Aorta (tissue), 5 donors: ENCODE results near the gene SORBS1. TPM values are rescaled to one million over a fixed set of nuclear protein-coding genes. Genes with fewer than 3 reads are reported as not detected.

Experiments used
- ATAC-seq: fragments of 200-7000 bp; cut with Tn5 transposase; one replicate; pipeline ENCODE4 v1.9.1; 2022; ENCODE audit warnings: moderate library complexity; ENCODE audit not compliant: low FRiP score
- DNase-seq, 2 donors: peaks; one replicate each; pipeline ENCODE4 v3.0.0-alpha.2; 2020
- H3K27ac ChIP-seq, 2 donors: one replicate each; pipeline ENCODE4 v1.5.1; 2013; ENCODE audit warnings: low read length in 2 of 2, mild to moderate bottlenecking in 2 of 2, moderate library complexity in 2 of 2, control low read depth in 1 of 2, inconsistent platforms in 1 of 2, low read depth in 1 of 2
- H3K27me3 ChIP-seq, 2 donors: one replicate each; pipeline ENCODE4 v1.6.1; 2013; ENCODE audit warnings: control low read depth in 1 of 2, low read length in 1 of 2, mild to moderate bottlenecking in 1 of 2, moderate library complexity in 1 of 2; ENCODE audit not compliant: insufficient read depth in 2 of 2, control insufficient read depth in 1 of 2
- H3K36me3 ChIP-seq, 2 donors: one replicate each; pipeline ENCODE4 v1.6.1; 2013; ENCODE audit warnings: control low read depth in 1 of 2, low read length in 1 of 2, mild to moderate bottlenecking in 1 of 2; ENCODE audit not compliant: insufficient read depth in 2 of 2, control insufficient read depth in 1 of 2
- H3K4me1 ChIP-seq, 2 donors: one replicate each; pipeline ENCODE4 v1.6.1; 2013; ENCODE audit warnings: low read length in 2 of 2, control low read depth in 1 of 2, mild to moderate bottlenecking in 1 of 2, moderate library complexity in 1 of 2; ENCODE audit not compliant: insufficient read depth in 2 of 2, control insufficient read depth in 1 of 2
- H3K4me3 ChIP-seq, 2 donors: one replicate each; pipeline ENCODE4 v1.5.1; 2013; ENCODE audit warnings: low read length in 2 of 2, control low read depth in 1 of 2, mild to moderate bottlenecking in 1 of 2
- H3K9me3 ChIP-seq: one replicate; pipeline ENCODE4 v1.6.1; 2013; ENCODE audit warnings: mild to moderate bottlenecking, low read length; ENCODE audit not compliant: control insufficient read depth
- WGBS, 2 donors: extraction: QIAGEN DNeasy Blood & Tissue Kit; methylation state at CpG; one replicate each; pipeline ENCODE4 v1.1.7; 2013; 5-methylcytosine and 5-hydroxymethylcytosine counted together
- intact Hi-C, 2 donors: fragments of 100-400 bp; cut with DNase I; formaldehyde crosslinking; loops; one replicate each; pipeline versions ENCODE4 v1.14.2 to v1.15.0; 2022
- polyA plus RNA-seq, 2 donors: library from polyadenylated mRNA; stranded (reverse); fragments of 200-250 nt; gene quantifications; one replicate each; pipeline ENCODE4 v1.2.3, GENCODE V29; 2013
- total RNA-seq, 2 donors: library from RNA; stranded (reverse); fragmentation: NEBNext Ultra II Directional; extraction: Animal tissue kit (Norgen Biotek cat#: 25700); gene quantifications; one replicate each; pipeline ENCODE4 v1.2.1, GENCODE V29; 2021
- donor health status: healthy with polysubstance abuse.
- donor health status: Bipolar disorder and iron deficiency.
- donor health status: DM: no; HTN: no; CAD: no.
- donor health status: DM: no; HTN: no; CAD: no.
- donor health status: DM: yes; HTN: yes; CAD: no.

Gene SORBS1
- total and polyA plus RNA-seq, 4 donors, result 371 to 1,478 (median 482) TPM

DNA sequence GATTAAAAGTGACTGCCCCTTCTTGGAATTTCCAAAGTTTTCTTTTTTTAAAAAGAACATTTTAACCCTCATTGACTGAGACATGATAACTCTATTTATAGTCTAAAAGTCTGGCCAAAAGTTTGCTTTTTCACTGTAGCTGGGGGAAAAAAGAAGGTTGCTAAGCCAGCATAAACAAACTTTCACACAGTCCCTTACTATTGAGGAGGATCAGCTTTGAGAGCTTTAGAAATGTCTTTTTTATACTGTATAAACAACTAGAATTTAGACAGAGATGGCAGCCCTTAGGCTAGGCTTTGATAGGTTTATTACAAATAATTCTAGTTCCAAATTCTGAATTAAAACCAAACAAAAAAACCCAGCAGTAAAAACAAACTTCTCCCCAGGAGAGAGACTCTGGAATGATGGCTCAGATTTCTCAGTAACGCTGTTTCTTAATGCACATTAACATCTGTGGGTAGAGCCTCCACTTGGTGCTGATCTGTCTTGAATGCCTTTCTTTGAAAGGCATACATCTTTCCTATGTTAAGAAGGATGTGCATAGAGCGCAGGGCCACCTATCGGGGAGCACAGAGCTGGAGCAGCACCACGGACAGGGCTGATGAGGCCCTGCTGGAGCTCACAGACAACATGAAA, 169.5 kb downstream of the SORBS1 start:
- H3K27me3 ChIP-seq, result no peaks in the 10 kb centered on the region
- H3K4me3 ChIP-seq, result no peak overlapping the region
- peaks cover 6 to 29% of the 10 kb centered on the region in 2 donors for H3K4me1 ChIP-seq
- ATAC-seq, result peak; percentile 24
- no peak for DNase-seq
- 3 to 5% methylated on average over 4 of the region's 4 CpGs for WGBS, 2 donors
- intact Hi-C loops, result no loop called here
- peak overlapping the region; percentile 69 to 93 for H3K27ac ChIP-seq
- peaks cover 0 to 13% of the 10 kb centered on the region in 2 donors for H3K36me3 ChIP-seq
- H3K9me3 ChIP-seq, result no peaks in the 10 kb centered on the region

DNA sequence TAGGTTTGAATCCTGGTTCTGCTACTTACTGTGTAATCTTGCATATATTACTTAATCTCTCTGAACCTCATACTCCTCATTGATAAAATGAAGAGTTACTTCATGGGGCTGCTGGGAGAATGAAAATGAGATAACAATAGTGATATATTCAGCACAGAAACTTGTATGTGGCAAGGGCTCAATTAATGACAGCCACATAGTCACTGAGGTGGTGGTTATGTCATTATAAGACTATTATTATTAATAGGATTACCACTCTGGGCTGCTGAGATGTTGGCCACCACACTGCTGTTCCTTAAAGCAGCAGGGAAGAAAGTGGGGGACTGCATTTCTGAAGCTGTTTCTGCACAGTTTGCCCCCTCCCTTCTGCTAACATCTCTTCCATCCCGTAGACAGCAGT, 170.0 kb downstream of the SORBS1 start:
- ATAC-seq (no peak), DNase-seq (no peak)
- 0 to 5% methylated on average over 1 of the region's 1 CpG for WGBS, 2 donors
- Histone ChIP-seq H3K4me3 (no peak overlapping the region), H3K9me3 (no peaks in the 10 kb centered on the region), H3K27ac (peak overlapping the region; percentile 69 to 90), H3K36me3 (peaks cover 0 to 12% of the 10 kb centered on the region in 2 donors), H3K27me3 (no peaks in the 10 kb centered on the region), H3K4me1 (peaks cover 6 to 29% of the 10 kb centered on the region in 2 donors)
- intact Hi-C loops, result no loop called here

- 89 to 90% methylated on average over 4 of the region's 4 CpGs for WGBS, 2 donors
- Histone ChIP-seq H3K4me1 (peaks cover 3 to 29% of the 10 kb centered on the region in 2 donors), H3K4me3 (no peak overlapping the region), H3K9me3 (no peaks in the 10 kb centered on the region), H3K36me3 (peaks cover 0 to 7% of the 10 kb centered on the region in 2 donors), H3K27me3 (no peaks in the 10 kb centered on the region), H3K27ac (peak overlapping the region in 1 of 2 donors; percentile 85)
- no peak for DNase-seq
- intact Hi-C loops, result no loop called here
- no peak for ATAC-seq
Measured at GRCh38 chr10:95389982-95390381, 171.2 kb downstream of the SORBS1 start.

DNA sequence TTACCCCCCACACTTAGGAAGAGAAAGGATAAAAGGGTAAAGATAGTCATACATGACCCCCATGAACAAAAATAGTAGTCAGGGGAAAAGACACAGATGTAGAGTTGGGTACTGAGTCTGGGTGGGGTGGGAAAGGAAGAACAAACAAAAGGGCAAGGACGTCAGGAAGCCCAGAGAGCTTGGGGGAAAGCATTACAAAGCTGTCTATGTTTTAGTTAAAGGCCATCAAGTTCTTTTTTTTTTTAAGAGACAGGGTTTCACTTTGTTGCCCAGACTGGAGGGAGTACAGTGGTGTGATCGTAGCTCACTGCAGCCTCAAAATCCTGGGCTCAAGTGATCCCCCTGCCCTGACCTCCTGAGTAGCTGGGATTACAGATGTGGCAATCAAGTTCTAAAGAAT, 172.0 kb downstream of the SORBS1 start:
- ATAC-seq (no peak), DNase-seq (no peak)
- 7 to 12% methylated on average over 2 of the region's 2 CpGs for WGBS, 2 donors
- Histone ChIP-seq H3K36me3 (peaks cover 0 to 7% of the 10 kb centered on the region in 2 donors), H3K4me3 (no peak overlapping the region), H3K27me3 (no peaks in the 10 kb centered on the region), H3K9me3 (no peaks in the 10 kb centered on the region), H3K27ac (peak overlapping the region; percentile 85 to 88), H3K4me1 (peaks cover 3 to 29% of the 10 kb centered on the region in 2 donors)
- intact Hi-C loops, result no loop called here

GRCh38 chr10:95388539-95388938, 172.6 kb downstream of the SORBS1 start:
- H3K27ac ChIP-seq, result peak overlapping the region; percentile 77 to 97
- H3K4me1 ChIP-seq, result peaks cover 3 to 27% of the 10 kb centered on the region in 2 donors
- peak; percentile 76 for ATAC-seq
- intact Hi-C loops, result no loop called here
- peaks cover 0 to 7% of the 10 kb centered on the region in 2 donors for H3K36me3 ChIP-seq
- no peaks in the 10 kb centered on the region for H3K9me3 ChIP-seq
- H3K4me3 ChIP-seq, result no peak overlapping the region
- peak in 1 of 2 donors; percentile 70 for DNase-seq
- H3K27me3 ChIP-seq, result no peaks in the 10 kb centered on the region
- 0 to 2% methylated on average over 1 of the region's 1 CpG for WGBS, 2 donors

DNA sequence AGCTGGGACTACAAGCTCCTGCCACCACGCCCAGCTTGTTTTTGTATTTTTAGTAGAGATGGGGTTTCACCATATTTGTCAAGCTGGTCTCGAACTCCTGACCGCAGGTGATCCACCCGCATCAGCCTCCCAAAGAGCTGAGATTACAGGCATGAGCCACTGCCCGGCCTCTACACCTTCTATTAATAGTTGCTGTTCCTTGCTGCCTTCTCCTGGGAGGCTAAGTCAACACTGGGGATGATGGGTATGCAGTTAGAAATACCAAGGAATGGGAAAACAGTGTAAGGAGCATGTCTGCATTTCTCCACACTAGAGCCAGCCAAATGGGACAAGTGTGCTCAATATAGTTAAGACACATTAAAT, 173.1 kb downstream of the SORBS1 start:
- peak; percentile 73 to 77 for DNase-seq
- peaks cover 3 to 24% of the 10 kb centered on the region in 2 donors for H3K4me1 ChIP-seq
- peaks cover 0 to 6% of the 10 kb centered on the region in 2 donors for H3K36me3 ChIP-seq
- peak; percentile 65 for ATAC-seq
- no peak overlapping the region for H3K4me3 ChIP-seq
- intact Hi-C loops, result no loop called here
- H3K27ac ChIP-seq, result peak overlapping the region; percentile 77 to 97
- WGBS, 2 donors, result 12 to 18% methylated on average over 5 of the region's 5 CpGs
- H3K27me3 ChIP-seq, result no peaks in the 10 kb centered on the region
- H3K9me3 ChIP-seq, result no peaks in the 10 kb centered on the region

DNA sequence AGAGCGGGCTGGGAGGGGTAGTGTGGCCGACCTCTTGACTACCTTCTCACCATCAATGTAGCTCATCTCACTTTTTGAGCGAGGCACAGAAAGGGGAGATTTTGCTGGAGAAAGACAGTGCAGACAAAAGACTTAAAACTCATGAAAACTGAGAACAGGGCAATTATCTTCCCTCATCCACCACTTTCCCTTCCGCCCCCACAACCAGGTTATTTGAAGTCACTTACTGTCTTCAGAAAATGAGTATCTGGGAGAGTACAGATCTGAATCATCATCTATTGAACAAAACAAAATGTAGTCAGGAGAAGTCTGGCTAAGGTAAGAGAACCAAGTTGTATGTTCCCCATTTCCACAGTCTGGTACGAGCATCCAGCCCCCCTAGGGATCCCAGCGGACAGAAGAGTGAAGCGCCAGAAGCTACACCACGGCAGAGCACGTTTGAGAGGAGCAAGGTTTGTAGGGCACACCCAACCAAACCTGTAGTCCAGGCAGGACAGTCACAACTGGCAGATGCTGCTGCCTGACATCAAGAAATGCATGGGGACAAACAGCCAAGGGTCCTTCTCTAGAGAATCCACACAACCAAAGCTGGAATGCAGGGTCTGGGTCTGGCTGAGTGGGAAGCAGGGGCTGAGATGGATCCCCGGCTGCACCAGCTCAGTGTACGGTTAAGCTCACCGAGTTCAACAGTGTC, 177.0 kb downstream of the SORBS1 start:
- H3K36me3 ChIP-seq, result peaks cover 2 to 7% of the 10 kb centered on the region in 2 donors
- DNase-seq, result no peak
- H3K27ac ChIP-seq, result peak overlapping the region; percentile 20 to 41
- no peaks in the 10 kb centered on the region for H3K9me3 ChIP-seq
- no peak for ATAC-seq
- peaks cover 0 to 9% of the 10 kb centered on the region in 2 donors for H3K4me1 ChIP-seq
- intact Hi-C loops, result no loop called here
- WGBS, 2 donors, result 85 to 86% methylated on average over 12 of the region's 12 CpGs
- H3K27me3 ChIP-seq, result no peaks in the 10 kb centered on the region
- no peak overlapping the region for H3K4me3 ChIP-seq

- intact Hi-C loops, result no loop called here
- H3K27ac ChIP-seq, result peak overlapping the region in 1 of 2 donors; percentile 28
- DNase-seq (no peak), ATAC-seq (no peak)
- H3K4me1 ChIP-seq, result peaks cover 0 to 11% of the 10 kb centered on the region in 2 donors
- H3K4me3 ChIP-seq, result no peak overlapping the region
- peaks cover 2 to 7% of the 10 kb centered on the region in 2 donors for H3K36me3 ChIP-seq
- H3K9me3 ChIP-seq, result no peaks in the 10 kb centered on the region
- WGBS, 2 donors, result 81% methylated on average over 2 of the region's 2 CpGs
- no peaks in the 10 kb centered on the region for H3K27me3 ChIP-seq
Measured at GRCh38 chr10:95382596-95382995, 178.6 kb downstream of the SORBS1 start.

DNA sequence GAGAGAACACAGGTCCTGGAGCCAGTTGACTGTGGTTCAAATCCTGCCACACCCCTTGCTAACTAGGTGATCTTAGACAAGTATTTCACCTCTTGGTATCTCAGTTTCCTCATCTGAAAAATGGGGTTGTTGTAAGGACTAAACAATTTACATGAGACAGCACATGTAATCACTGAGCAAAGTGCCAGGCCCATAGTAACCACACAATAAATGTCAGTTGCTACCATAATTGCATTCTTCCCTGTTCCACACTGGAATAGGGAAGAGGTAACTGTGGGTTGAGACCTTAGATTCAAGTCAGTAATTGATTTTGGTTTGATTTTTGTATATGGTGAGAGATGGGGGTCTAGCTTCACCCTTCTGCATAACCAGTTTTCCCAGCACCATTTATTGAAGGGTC, 179.0 kb downstream of the SORBS1 start:
- ATAC-seq, result no peak
- intact Hi-C loops, result no loop called here

More for the DNA sequence above, 179.0 kb downstream of the SORBS1 start:
- peaks cover 2 to 7% of the 10 kb centered on the region in 2 donors for H3K36me3 ChIP-seq
- no peaks in the 10 kb centered on the region for H3K27me3 ChIP-seq
- peaks cover 0 to 14% of the 10 kb centered on the region in 2 donors for H3K4me1 ChIP-seq
- H3K4me3 ChIP-seq, result no peak overlapping the region
- no peak for DNase-seq
- peak overlapping the region; percentile 28 to 77 for H3K27ac ChIP-seq
- no peaks in the 10 kb centered on the region for H3K9me3 ChIP-seq
